HepG2 (cell line): ENCODE results near the gene HK2. TPM values are rescaled to one million over a fixed set of nuclear protein-coding genes. Genes with fewer than 3 reads are reported as not detected.

Source experiments
- FOXA3 ChIP-seq: IDR thresholded peaks from 2 replicates; pipeline ENCODE4 v1.6.1; 2016; ENCODE audit warnings: missing genetic modification reagents, missing compliant biosample characterization
- HNRNPK ChIP-seq: fragments of 200-400 bp; formaldehyde crosslinking; IDR thresholded peaks from 2 replicates; pipeline ENCODE4 v1.6.1; 2018; ENCODE audit warnings: low read length, low read depth, moderate library complexity, mild to moderate bottlenecking; ENCODE audit not compliant: poor library complexity, severe bottlenecking
- ISL2 ChIP-seq: sonication (generic); formaldehyde crosslinking; IDR thresholded peaks from 2 replicates; pipeline ENCODE4 v1.5.0; 2020; ENCODE audit warnings: missing genetic modification reagents
- KDM2A ChIP-seq: sonication (generic); formaldehyde crosslinking; IDR thresholded peaks from 2 replicates; pipeline ENCODE4 v1.4.0; 2020; ENCODE audit warnings: low read depth, missing genetic modification reagents, borderline replicate concordance
- KLF16 ChIP-seq, 2 experiments: sonication (generic) in 1 of 2; formaldehyde crosslinking in 1 of 2; IDR thresholded peaks; 2 replicates each; pipeline versions ENCODE4 v1.6.1 to v1.8.0; 2016 to 2023; ENCODE audit warnings: missing genetic modification reagents in 2 of 2, missing compliant biosample characterization in 1 of 2
- MXD4 ChIP-seq: IDR thresholded peaks from 2 replicates; pipeline ENCODE4 v1.6.1; 2016; ENCODE audit warnings: mild to moderate bottlenecking, missing biosample characterization, missing genetic modification reagents
- NR2F2 ChIP-seq: IDR thresholded peaks from 2 replicates; pipeline ENCODE4 v1.6.1; 2012; ENCODE audit warnings: low read depth, inconsistent platforms, borderline replicate concordance
- NR2F6 ChIP-seq, 2 experiments: IDR thresholded peaks; 2 replicates each; pipeline ENCODE4 v1.6.1; 2016; ENCODE audit warnings: antibody characterized with exemption in 1 of 2, mild to moderate bottlenecking in 1 of 2
- SIX1 ChIP-seq: sonication (generic); formaldehyde crosslinking; IDR thresholded peaks from 2 replicates; pipeline ENCODE4 v1.4.0; 2020; ENCODE audit warnings: missing genetic modification reagents, borderline replicate concordance
- SMARCC2 ChIP-seq: fragments of 450-650 bp; IDR thresholded peaks from 2 replicates; pipeline ENCODE4 v1.6.1; 2017; ENCODE audit warnings: antibody characterized with exemption, mild to moderate bottlenecking
- SRSF9 ChIP-seq: fragments of 200-400 bp; formaldehyde crosslinking; IDR thresholded peaks from 2 replicates; pipeline ENCODE4 v1.6.1; 2018; ENCODE audit warnings: borderline replicate concordance, mild to moderate bottlenecking, low read depth, low read length; ENCODE audit not compliant: insufficient read depth, poor library complexity, severe bottlenecking
- TSC22D2 ChIP-seq: sonication (generic); formaldehyde crosslinking; IDR thresholded peaks from 2 replicates; pipeline ENCODE4 v1.5.1; 2020; ENCODE audit warnings: missing genetic modification reagents, mild to moderate bottlenecking, borderline replicate concordance
- ZBTB21 ChIP-seq: sonication (generic); formaldehyde crosslinking; IDR thresholded peaks from 2 replicates; pipeline ENCODE4 v1.4.0; 2020; ENCODE audit warnings: missing genetic modification reagents
- ZMYM4 ChIP-seq: sonication (generic); formaldehyde crosslinking; IDR thresholded peaks from 2 replicates; pipeline ENCODE4 v1.8.1; 2023; ENCODE audit warnings: mild to moderate bottlenecking, missing genetic modification reagents
- ZNF746 ChIP-seq: sonication (generic); formaldehyde crosslinking; IDR thresholded peaks from 2 replicates; pipeline ENCODE4 v1.8.0; 2022; ENCODE audit warnings: mild to moderate bottlenecking, missing genetic modification reagents
- ZSCAN31 ChIP-seq: sonication (generic); formaldehyde crosslinking; IDR thresholded peaks from 2 replicates; pipeline ENCODE4 v1.5.0; 2020; ENCODE audit warnings: low read depth, mild to moderate bottlenecking, missing genetic modification reagents
- polyA plus RNA-seq, 8 experiments: library from polyadenylated mRNA; depleted of rRNA in 3 of 8; stranded (reverse) in 7 of 8; unstranded in 1 of 8; fragments of >200 nt; fragmentation: Illumina TruSeq in 4 of 8; extraction: Trizol in 4 of 8; gene quantifications; 2 replicates each; pipeline versions ENCODE4 v1.2.1 to v1.2.3, GENCODE V29; 2011 to 2016; ENCODE audit warnings: low read depth in 4 of 8, missing spikeins in 1 of 8, mixed read lengths in 1 of 8; ENCODE audit not compliant: insufficient read depth in 1 of 8
- total RNA-seq, 5 experiments: library from RNA; depleted of rRNA; stranded (reverse); fragments of >200 nt; fragmentation: Illumina TruSeq; extraction: Trizol; gene quantifications; 2 replicates each; pipeline ENCODE4 v1.2.3, GENCODE V29; 2016; ENCODE audit warnings: low read depth in 1 of 5
- TF ChIP-seq, protein P1 (sequence below): sonication (generic); formaldehyde crosslinking; IDR thresholded peaks from 2 replicates; pipeline ENCODE4 v1.4.0; 2020; ENCODE audit warnings: missing genetic modification reagents
- TF ChIP-seq, protein P2 (sequence below): sonication (generic); formaldehyde crosslinking; conservative IDR thresholded peaks from 2 replicates; pipeline ENCODE4 v1.8.0; 2022; ENCODE audit warnings: mild to moderate bottlenecking, moderate library complexity, missing genetic modification reagents
- TF ChIP-seq, protein P3 (sequence below): sonication (generic); formaldehyde crosslinking; IDR thresholded peaks from 2 replicates; pipeline ENCODE4 v1.4.0; 2020; ENCODE audit warnings: missing genetic modification reagents, borderline replicate concordance
- TF ChIP-seq, protein P4 (sequence below): sonication (generic); formaldehyde crosslinking; IDR thresholded peaks from 2 replicates; pipeline ENCODE4 v1.5.0; 2020; ENCODE audit warnings: missing genetic modification reagents

The HK2 gene
- total and polyA plus RNA-seq, 2 of the 13 experiments (the other 11 are each of a cell fraction or from before 2014, with no cell fraction given): 13.2 to 101 TPM

DNA sequence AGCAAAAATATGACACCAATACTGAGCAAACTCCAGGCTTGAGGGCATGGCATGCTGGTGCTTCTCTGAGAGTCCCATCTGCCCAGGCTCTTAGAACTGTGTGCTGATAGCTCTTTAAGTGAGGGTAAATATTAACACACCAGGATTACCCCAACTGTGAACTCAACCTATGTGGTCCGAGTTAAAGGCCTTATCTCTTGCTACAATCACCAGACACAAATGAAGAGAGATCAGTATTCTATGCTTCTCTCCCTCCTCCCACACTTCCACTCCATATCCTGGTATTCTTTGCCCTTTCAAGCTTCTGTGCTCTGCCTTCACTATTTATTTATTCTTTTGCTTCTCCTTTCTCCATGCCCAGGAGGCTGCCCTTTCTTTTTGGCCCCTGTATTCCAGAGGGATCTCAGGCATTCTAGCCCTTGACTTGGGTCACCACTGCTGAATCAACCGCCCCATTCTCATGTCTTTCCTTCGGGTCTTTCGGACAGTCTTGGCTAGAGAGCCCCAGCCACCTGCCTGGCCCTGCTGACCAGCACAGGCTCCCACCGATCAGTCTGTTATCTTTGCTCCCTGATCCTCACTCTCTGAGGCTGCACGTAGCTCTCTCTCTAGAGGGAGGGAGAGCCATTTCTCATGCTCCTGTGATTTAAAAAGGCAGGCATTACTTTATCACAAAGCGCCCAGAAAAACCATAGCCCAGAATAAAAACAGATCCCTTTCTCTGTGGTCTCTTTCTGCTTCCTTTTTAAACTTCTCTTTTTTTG is 17.2 kb upstream of the HK2 start (continued):
- TF ChIP-seq HNRNPK: peak; percentile 42
- TF ChIP-seq ZSCAN31 (CRISPR knock-in tag): 0 out of 2 replicates have a peak, but pooled peaks have one; percentile 43
- peak in 1 of 2 experiments; percentile 40; a peak in 1 of 4 replicates for TF ChIP-seq KLF16 (CRISPR knock-in tag; IDR thresholded peaks at IDR 0.05)
- TF ChIP-seq ZBTB21: no peak; the same call in 1 of the 2 replicates
- peak; percentile 56; the same call in 1 of the 2 replicates for TF ChIP-seq ZMYM4 (CRISPR knock-in tag)
- TF ChIP-seq, protein P1, sequence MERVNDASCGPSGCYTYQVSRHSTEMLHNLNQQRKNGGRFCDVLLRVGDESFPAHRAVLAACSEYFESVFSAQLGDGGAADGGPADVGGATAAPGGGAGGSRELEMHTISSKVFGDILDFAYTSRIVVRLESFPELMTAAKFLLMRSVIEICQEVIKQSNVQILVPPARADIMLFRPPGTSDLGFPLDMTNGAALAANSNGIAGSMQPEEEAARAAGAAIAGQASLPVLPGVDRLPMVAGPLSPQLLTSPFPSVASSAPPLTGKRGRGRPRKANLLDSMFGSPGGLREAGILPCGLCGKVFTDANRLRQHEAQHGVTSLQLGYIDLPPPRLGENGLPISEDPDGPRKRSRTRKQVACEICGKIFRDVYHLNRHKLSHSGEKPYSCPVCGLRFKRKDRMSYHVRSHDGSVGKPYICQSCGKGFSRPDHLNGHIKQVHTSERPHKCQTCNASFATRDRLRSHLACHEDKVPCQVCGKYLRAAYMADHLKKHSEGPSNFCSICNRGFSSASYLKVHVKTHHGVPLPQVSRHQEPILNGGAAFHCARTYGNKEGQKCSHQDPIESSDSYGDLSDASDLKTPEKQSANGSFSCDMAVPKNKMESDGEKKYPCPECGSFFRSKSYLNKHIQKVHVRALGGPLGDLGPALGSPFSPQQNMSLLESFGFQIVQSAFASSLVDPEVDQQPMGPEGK (CRISPR knock-in tag): 0 out of 2 replicates have a peak, but pooled peaks have one; percentile 26
- TF ChIP-seq ZNF746 (CRISPR knock-in tag): peak; percentile 42; the same call in 1 of the 2 replicates
- 0 out of 2 replicates have a peak, but pooled peaks have one; percentile 69 for TF ChIP-seq MXD4 (CRISPR knock-in tag)
- TF ChIP-seq SIX1 (CRISPR knock-in tag): peak; percentile 33; the same call in 1 of the 2 replicates
- TF ChIP-seq, protein P2, sequence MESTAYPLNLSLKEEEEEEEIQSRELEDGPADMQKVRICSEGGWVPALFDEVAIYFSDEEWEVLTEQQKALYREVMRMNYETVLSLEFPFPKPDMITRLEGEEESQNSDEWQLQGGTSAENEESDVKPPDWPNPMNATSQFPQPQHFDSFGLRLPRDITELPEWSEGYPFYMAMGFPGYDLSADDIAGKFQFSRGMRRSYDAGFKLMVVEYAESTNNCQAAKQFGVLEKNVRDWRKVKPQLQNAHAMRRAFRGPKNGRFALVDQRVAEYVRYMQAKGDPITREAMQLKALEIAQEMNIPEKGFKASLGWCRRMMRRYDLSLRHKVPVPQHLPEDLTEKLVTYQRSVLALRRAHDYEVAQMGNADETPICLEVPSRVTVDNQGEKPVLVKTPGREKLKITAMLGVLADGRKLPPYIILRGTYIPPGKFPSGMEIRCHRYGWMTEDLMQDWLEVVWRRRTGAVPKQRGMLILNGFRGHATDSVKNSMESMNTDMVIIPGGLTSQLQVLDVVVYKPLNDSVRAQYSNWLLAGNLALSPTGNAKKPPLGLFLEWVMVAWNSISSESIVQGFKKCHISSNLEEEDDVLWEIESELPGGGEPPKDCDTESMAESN (CRISPR knock-in tag): 0 out of 2 replicates have a peak, but pooled peaks have one; percentile 43
- no peak; the same call in 1 of the 2 replicates for TF ChIP-seq TSC22D2 (CRISPR knock-in tag)
- peak; percentile 54; the same call in 1 of the 2 replicates for TF ChIP-seq NR2F2
- 0 out of 2 replicates have a peak, but pooled peaks have one; percentile 39 for TF ChIP-seq KDM2A (CRISPR knock-in tag)
- peak; percentile 85 for TF ChIP-seq FOXA3
- TF ChIP-seq, protein P3, sequence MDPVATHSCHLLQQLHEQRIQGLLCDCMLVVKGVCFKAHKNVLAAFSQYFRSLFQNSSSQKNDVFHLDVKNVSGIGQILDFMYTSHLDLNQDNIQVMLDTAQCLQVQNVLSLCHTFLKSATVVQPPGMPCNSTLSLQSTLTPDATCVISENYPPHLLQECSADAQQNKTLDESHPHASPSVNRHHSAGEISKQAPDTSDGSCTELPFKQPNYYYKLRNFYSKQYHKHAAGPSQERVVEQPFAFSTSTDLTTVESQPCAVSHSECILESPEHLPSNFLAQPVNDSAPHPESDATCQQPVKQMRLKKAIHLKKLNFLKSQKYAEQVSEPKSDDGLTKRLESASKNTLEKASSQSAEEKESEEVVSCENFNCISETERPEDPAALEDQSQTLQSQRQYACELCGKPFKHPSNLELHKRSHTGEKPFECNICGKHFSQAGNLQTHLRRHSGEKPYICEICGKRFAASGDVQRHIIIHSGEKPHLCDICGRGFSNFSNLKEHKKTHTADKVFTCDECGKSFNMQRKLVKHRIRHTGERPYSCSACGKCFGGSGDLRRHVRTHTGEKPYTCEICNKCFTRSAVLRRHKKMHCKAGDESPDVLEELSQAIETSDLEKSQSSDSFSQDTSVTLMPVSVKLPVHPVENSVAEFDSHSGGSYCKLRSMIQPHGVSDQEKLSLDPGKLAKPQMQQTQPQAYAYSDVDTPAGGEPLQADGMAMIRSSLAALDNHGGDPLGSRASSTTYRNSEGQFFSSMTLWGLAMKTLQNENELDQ (CRISPR knock-in tag): no peak
- peak; percentile 79 for TF ChIP-seq ISL2 (CRISPR knock-in tag)
- TF ChIP-seq, protein P4, sequence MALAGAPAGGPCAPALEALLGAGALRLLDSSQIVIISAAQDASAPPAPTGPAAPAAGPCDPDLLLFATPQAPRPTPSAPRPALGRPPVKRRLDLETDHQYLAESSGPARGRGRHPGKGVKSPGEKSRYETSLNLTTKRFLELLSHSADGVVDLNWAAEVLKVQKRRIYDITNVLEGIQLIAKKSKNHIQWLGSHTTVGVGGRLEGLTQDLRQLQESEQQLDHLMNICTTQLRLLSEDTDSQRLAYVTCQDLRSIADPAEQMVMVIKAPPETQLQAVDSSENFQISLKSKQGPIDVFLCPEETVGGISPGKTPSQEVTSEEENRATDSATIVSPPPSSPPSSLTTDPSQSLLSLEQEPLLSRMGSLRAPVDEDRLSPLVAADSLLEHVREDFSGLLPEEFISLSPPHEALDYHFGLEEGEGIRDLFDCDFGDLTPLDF (CRISPR knock-in tag): no peak
- TF ChIP-seq SRSF9: no peak
- no peak for TF ChIP-seq SMARCC2
- TF ChIP-seq NR2F6 (IDR thresholded peaks at IDR 0.05): peak; percentile 74
- peak; percentile 74 for TF ChIP-seq NR2F6 (CRISPR knock-in tag; IDR thresholded peaks at IDR 0.05)
